OCI-LY7 (cell line): ENCODE measurements around the gene VARS2.

ENCODE experiments used
- CTCF ChIP-seq: fragments of 200-600 bp; sonication (generic); conservative IDR thresholded peaks from 2 replicates; pipeline ENCODE4 v1.5.1; 2014; ENCODE audit warnings: mild to moderate bottlenecking, antibody characterized with exemption, low read length, moderate library complexity, mixed read lengths
- EZH2phosphoT487 ChIP-seq: fragments of 200-600 bp; sonication (generic); IDR thresholded peaks from 2 replicates; pipeline ENCODE4 v1.6.1; 2018; ENCODE audit warnings: low read depth, borderline replicate concordance, mild to moderate bottlenecking, mixed run types, antibody characterized with exemption, low read length, moderate library complexity, mixed read lengths

GRCh38 chr6:30963641-30964040, 49.6 kb downstream of the VARS2 start:
- TF ChIP-seq CTCF (no peak), EZH2phosphoT487 (no peak)
